Esophagus muscularis mucosa (tissue), 4 donors: ENCODE results near the gene ADCY10. TPM values are rescaled to one million over a fixed set of nuclear protein-coding genes. Genes with fewer than 3 reads are reported as not detected.

Source experiments
- DNase-seq: peaks from one replicate; pipeline ENCODE4 v3.0.0-alpha.2; 2017; ENCODE audit errors: extremely low spot score
- H3K27ac ChIP-seq, 4 donors: fragments of 200-600 bp; sonication (generic); replicated peaks in 1 of 4; 1 replicate in 3 of 4; 2 replicates in 1 of 4; pipeline ENCODE4 v1.5.1; 2016 to 2019; ENCODE audit warnings: mild to moderate bottlenecking in 1 of 4
- H3K27me3 ChIP-seq, 4 donors: fragments of 200-600 bp; sonication (generic); one replicate each; pipeline versions ENCODE4 v1.5.1 to v1.6.0; 2016 to 2019
- H3K36me3 ChIP-seq, 4 donors: fragments of 200-600 bp; sonication (generic); one replicate each; pipeline ENCODE4 v1.5.1; 2016 to 2019
- H3K4me1 ChIP-seq, 4 donors: fragments of 200-600 bp; sonication (generic); one replicate each; pipeline ENCODE4 v1.5.1; 2016 to 2019
- H3K4me3 ChIP-seq, 4 donors: fragments of 200-600 bp; sonication (generic); 1 replicate in 2 of 4; 2 replicates in 2 of 4; pipeline ENCODE4 v1.5.1; 2016 to 2019; ENCODE audit warnings: mild to moderate bottlenecking in 4 of 4, moderate library complexity in 1 of 4
- H3K9me3 ChIP-seq, 4 donors: fragments of 200-600 bp; sonication (generic); 1 replicate in 3 of 4; 2 replicates in 1 of 4; pipeline ENCODE4 v1.5.1; 2016 to 2019
- EP300 ChIP-seq: sonication (generic); formaldehyde crosslinking; IDR thresholded peaks from one replicate; pipeline ENCODE4 v1.6.1; 2017; ENCODE audit warnings: antibody characterized with exemption
- POLR2A ChIP-seq: fragments of 450-650 bp; IDR thresholded peaks from one replicate; pipeline ENCODE4 v1.6.1; 2017; ENCODE audit warnings: antibody characterized with exemption, moderate library complexity, mild to moderate bottlenecking, low read depth
- POLR2AphosphoS5 ChIP-seq, 2 donors: sonication (generic); formaldehyde crosslinking; IDR thresholded peaks; one replicate each; pipeline ENCODE4 v1.6.1; 2017; ENCODE audit warnings: antibody characterized with exemption in 2 of 2
- WGBS: methylation state at CpG from one replicate; pipeline ENCODE4 v1.1.5; 2018; 5-methylcytosine and 5-hydroxymethylcytosine counted together
- intact Hi-C: fragments of 100-400 bp; cut with DNase I; formaldehyde crosslinking; loops from one replicate; pipeline ENCODE4 v1.15.1; 2023
- total RNA-seq, 4 donors: library from RNA; depleted of rRNA; stranded (reverse); fragments of >200 nt; gene quantifications; one replicate each; pipeline versions ENCODE4 v1.1.0 to v1.2.1, GENCODE V29; 2016
- TF ChIP-seq, protein P1 (sequence below), 3 experiments: fragments of 200-600 bp in 2 of 3; fragments of 450-650 bp in 1 of 3; sonication (generic) in 2 of 3; IDR thresholded peaks; one replicate each; pipeline ENCODE4 v1.5.1; 2017 to 2019; ENCODE audit warnings: antibody characterized with exemption in 3 of 3, mild to moderate bottlenecking in 2 of 3, moderate library complexity in 1 of 3

Gene ADCY10
- total RNA-seq, 4 donors from 2014 or later = under 0.01 to 0.29 (median 0.21) TPM

DNA sequence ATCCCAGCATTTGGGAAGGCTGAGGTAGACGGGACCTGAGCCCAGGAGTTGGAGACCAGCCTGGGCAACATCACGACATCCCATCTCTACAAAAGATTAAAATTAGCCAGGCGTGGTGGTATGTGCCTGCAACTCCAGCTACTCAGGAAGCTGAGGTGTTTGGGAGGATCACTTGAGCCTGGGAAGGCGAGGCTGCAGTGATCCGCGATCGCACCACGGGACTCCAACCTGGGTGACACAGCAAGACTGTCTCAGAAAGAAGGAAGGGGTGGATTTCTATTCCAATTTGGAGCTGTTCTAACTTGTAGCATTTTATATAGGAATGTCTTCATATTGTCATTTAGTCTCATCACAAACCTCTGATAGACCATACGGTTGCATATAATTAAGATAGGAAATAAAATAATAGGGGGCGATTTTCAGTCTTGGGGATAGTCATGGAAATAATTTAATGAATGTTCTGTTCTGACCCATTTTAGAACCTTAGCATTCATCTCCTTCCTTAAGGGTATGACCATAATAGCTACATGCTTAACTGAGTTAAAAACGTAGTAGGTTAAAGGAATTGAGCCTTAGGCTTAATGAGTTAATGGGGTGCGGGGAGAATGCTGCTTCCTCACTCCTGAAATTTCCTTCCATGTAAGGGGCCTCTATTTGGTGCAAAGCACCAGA lies 93.1 kb downstream of the ADCY10 start:
- intact Hi-C loops = loop anchor here (5.0 kb wide), 1 partner anchor 261 kb away; no protein-coding TSS in a partner anchor
- WGBS = 90% methylated on average over 12 of the region's 12 CpGs
- no peak for DNase-seq
- Histone ChIP-seq H3K4me1 (peaks cover 0 to 21% (median 14%) of the 10 kb centered on the region in 4 donors), H3K27ac (peak overlapping the region; percentile 77 to 87 (median 80)), H3K36me3 (no peaks in the 10 kb centered on the region), H3K27me3 (no peaks in the 10 kb centered on the region), H3K9me3 (peaks cover 0 to 2% (median 1%) of the 10 kb centered on the region in 4 donors), H3K4me3 (no peak overlapping the region)
- TF ChIP-seq, protein P1, sequence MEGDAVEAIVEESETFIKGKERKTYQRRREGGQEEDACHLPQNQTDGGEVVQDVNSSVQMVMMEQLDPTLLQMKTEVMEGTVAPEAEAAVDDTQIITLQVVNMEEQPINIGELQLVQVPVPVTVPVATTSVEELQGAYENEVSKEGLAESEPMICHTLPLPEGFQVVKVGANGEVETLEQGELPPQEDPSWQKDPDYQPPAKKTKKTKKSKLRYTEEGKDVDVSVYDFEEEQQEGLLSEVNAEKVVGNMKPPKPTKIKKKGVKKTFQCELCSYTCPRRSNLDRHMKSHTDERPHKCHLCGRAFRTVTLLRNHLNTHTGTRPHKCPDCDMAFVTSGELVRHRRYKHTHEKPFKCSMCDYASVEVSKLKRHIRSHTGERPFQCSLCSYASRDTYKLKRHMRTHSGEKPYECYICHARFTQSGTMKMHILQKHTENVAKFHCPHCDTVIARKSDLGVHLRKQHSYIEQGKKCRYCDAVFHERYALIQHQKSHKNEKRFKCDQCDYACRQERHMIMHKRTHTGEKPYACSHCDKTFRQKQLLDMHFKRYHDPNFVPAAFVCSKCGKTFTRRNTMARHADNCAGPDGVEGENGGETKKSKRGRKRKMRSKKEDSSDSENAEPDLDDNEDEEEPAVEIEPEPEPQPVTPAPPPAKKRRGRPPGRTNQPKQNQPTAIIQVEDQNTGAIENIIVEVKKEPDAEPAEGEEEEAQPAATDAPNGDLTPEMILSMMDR (IDR thresholded peaks at IDR 0.05) = no peak
- TF ChIP-seq POLR2AphosphoS5 (IDR thresholded peaks at IDR 0.05) = no peak
- no peak for TF ChIP-seq EP300
- TF ChIP-seq POLR2A = no peak

DNA sequence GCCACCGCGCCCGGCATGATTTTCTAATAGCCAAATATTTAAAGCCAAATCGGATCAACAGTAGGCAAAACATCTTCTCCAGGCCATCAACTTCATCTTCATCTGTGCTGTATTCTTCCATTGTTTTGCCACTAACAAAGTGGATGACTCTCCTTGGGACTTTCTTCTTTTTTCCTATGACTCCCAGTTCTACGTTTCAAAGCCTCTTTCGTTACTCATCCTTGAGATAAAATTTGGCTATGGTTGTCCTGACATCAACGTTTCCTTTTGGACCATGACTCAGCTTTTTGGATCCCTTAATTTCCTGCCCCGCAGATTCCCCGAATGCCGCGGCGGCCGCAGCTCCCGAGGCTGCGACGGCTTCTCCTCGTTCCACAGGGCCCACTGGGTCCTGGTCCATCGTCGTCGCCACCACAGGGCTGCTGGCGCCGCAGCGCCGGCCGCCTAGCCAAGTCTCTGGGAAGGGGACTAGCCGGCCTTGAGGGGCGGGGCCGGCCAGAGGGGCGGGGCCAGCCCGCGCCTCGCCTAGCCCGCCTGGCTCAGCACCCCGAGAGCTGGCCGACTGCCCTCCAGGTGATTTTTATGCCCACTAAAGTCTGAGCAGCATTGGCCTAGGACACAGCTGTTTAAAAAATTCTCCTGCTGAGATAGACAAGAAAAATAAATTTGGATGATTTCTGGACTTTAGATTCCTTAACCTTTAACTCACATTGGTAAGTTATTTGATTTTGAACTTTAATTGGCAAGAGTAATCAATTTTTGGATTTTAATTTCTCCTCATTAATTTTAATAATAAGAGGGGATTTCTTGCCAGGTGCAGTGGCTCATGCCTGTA lies 93.9 kb downstream of the ADCY10 start:
- no peak for DNase-seq
- TF ChIP-seq, protein P1 (IDR thresholded peaks at IDR 0.05) = peak in 1 of 3 experiments; percentile 13
- peak; percentile 64 to 82 for TF ChIP-seq POLR2AphosphoS5 (IDR thresholded peaks at IDR 0.05)
- no peak for TF ChIP-seq EP300
- H3K9me3 ChIP-seq = peaks cover 0 to 10% (median 2%) of the 10 kb centered on the region in 4 donors
- intact Hi-C loops = loop anchor here (5.0 kb wide), 1 partner anchor 262 kb away; no protein-coding TSS in a partner anchor
- peaks cover 0 to 21% (median 14%) of the 10 kb centered on the region in 4 donors for H3K4me1 ChIP-seq
- H3K27me3 ChIP-seq = no peaks in the 10 kb centered on the region
- WGBS = 12% methylated on average over 31 of the region's 35 CpGs
- peak overlapping the region; percentile 47 to 55 (median 52) for H3K4me3 ChIP-seq
- peak overlapping the region; percentile 77 to 87 (median 80) for H3K27ac ChIP-seq
- H3K36me3 ChIP-seq = no peaks in the 10 kb centered on the region

DNA sequence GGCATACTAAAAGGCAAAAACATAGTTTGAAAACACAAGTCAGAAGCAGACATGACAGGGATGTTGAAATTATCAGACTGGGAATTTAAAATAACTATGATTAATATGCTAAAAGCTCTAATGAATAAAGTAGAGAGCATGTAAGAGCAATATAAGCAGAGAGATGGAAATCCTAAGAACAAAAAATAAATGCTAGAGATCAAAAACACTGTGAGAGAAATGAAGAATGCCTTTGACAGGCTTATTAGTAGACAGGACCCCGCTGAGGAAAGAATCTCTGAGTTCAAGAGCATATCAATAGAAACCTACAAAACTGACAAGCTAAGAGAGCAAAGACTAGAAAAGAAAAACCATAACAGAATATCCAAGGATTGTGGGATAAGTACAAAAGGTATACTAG lies 98.3 kb downstream of the ADCY10 start:
- H3K27ac ChIP-seq = no peak overlapping the region
- no peak overlapping the region for H3K4me3 ChIP-seq
- H3K4me1 ChIP-seq = peaks cover 0 to 14% (median 12%) of the 10 kb centered on the region in 4 donors
- no peak for TF ChIP-seq EP300
- TF ChIP-seq, protein P1 (IDR thresholded peaks at IDR 0.05) = no peak
- TF ChIP-seq POLR2AphosphoS5 (IDR thresholded peaks at IDR 0.05) = no peak
- no peak for TF ChIP-seq POLR2A
- H3K9me3 ChIP-seq = peaks cover 0 to 20% (median 2%) of the 10 kb centered on the region in 4 donors
- 92% methylated on average over 1 of the region's 1 CpG for WGBS
- intact Hi-C loops = no loop called here
- H3K36me3 ChIP-seq = no peaks in the 10 kb centered on the region
- no peaks in the 10 kb centered on the region for H3K27me3 ChIP-seq
- DNase-seq = no peak

DNA sequence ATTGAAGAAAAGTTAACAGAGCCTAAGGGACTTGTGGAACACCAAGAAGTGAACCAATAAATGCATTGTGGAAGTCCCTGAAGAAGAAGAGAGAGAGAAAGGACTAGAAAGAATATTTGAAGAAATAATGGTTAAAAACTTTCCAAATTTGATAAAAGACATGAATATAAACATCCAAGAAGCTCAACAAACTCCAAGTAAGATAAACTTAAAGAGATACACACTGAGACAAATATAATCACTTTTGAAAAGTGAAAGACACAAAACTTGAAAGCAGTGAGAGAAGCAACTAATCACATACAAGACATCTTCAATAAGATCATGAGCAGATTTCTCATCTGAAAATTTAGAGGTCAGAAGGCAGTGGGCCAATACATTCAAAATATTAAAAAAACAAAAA lies 101.0 kb downstream of the ADCY10 start:
- DNase-seq = no peak
- no peaks in the 10 kb centered on the region for H3K36me3 ChIP-seq
- intact Hi-C loops = no loop called here
- no peaks in the 10 kb centered on the region for H3K27me3 ChIP-seq
- TF ChIP-seq POLR2AphosphoS5 (IDR thresholded peaks at IDR 0.05) (no peak), POLR2A (no peak), EP300 (no peak)
- TF ChIP-seq, protein P1 (IDR thresholded peaks at IDR 0.05) = no peak
- peaks cover 0 to 20% (median 2%) of the 10 kb centered on the region in 4 donors for H3K9me3 ChIP-seq
- no peak overlapping the region for H3K27ac ChIP-seq
- no peaks in the 10 kb centered on the region for H3K4me1 ChIP-seq
- no peak overlapping the region for H3K4me3 ChIP-seq
